Karpas-422 (cell line): Measurements from ENCODE around the gene HMCES. TPM values are rescaled to one million over a fixed set of nuclear protein-coding genes. Genes with fewer than 3 reads are reported as not detected.
A peak's percentile ranks its signal among the peaks of the same experiment; 100 is the strongest.

ENCODE experiments used
- DNase-seq: peaks from one replicate; pipeline ENCODE4 v3.0.0-alpha.2; 2015
- H2AFZ ChIP-seq: fragments of 200-600 bp; sonication (generic); 2 replicates; pipeline ENCODE4 v1.6.1; 2014; ENCODE audit warnings: antibody characterized with exemption, low read length, mixed read lengths
- H3K27ac ChIP-seq: fragments of 200-600 bp; sonication (generic); 2 replicates; pipeline ENCODE4 v1.5.1; 2014; ENCODE audit warnings: mild to moderate bottlenecking, low read length, moderate library complexity
- H3K27me3 ChIP-seq: fragments of 200-600 bp; sonication (generic); 2 replicates; pipeline ENCODE4 v1.6.1; 2014; ENCODE audit warnings: low read length, mixed read lengths
- H3K36me3 ChIP-seq: fragments of 200-600 bp; sonication (generic); 2 replicates; pipeline ENCODE4 v1.6.1; 2014; ENCODE audit warnings: low read length, mixed read lengths; ENCODE audit not compliant: insufficient read depth
- H3K4me1 ChIP-seq: fragments of 200-600 bp; sonication (generic); 2 replicates; pipeline ENCODE4 v1.6.1; 2014; ENCODE audit warnings: mild to moderate bottlenecking, low read length, mixed read lengths
- H3K4me2 ChIP-seq: fragments of 200-600 bp; sonication (generic); 2 replicates; pipeline ENCODE4 v1.6.1; 2014; ENCODE audit warnings: low read length, low read depth, mild to moderate bottlenecking; ENCODE audit not compliant: poor library complexity, severe bottlenecking
- H3K4me3 ChIP-seq: fragments of 200-600 bp; sonication (generic); 2 replicates; pipeline ENCODE4 v1.5.1; 2014; ENCODE audit warnings: mild to moderate bottlenecking, antibody characterized with exemption, low read length, mixed read lengths
- H3K79me2 ChIP-seq: fragments of 200-600 bp; sonication (generic); 2 replicates; pipeline ENCODE4 v1.6.1; 2014; ENCODE audit warnings: mild to moderate bottlenecking, low read length, mixed read lengths
- H3K9ac ChIP-seq: fragments of 200-600 bp; sonication (generic); 2 replicates; pipeline ENCODE4 v1.6.0; 2014; ENCODE audit warnings: low read length
- H3K9me2 ChIP-seq: fragments of 200-600 bp; sonication (generic), shearing (Covaris generic); replicated peaks from 2 replicates; pipeline ENCODE4 v1.6.0; 2014; ENCODE audit warnings: mild to moderate bottlenecking, low read length, moderate library complexity; ENCODE audit not compliant: insufficient read depth
- H3K9me3 ChIP-seq: fragments of 300-700, 200-600 bp; sonication (generic); 2 replicates; pipeline ENCODE4 v1.6.1; 2014; ENCODE audit warnings: low read length, mixed read lengths
- H4K20me1 ChIP-seq: fragments of 200-600 bp; sonication (generic); 2 replicates; pipeline ENCODE4 v1.6.1; 2014; ENCODE audit warnings: mild to moderate bottlenecking, antibody characterized with exemption, low read length, low read depth; ENCODE audit not compliant: insufficient read depth
- total RNA-seq: library from RNA; depleted of rRNA; stranded (reverse); fragments of >200 nt; shearing (Covaris generic); gene quantifications from 2 replicates; pipeline ENCODE4 v1.2.3, GENCODE V29; 2014; ENCODE audit warnings: low replicate concordance; rRNA removed

Gene HMCES
- 169 and 275 TPM in 2 replicates for total RNA-seq

GRCh38 chr3:129278439-129278965 lies at the start of gene HMCES:
Gene HMCES, plus strand, starts transcription at chr3:129278870. Its CDS starts 863 bp downstream, at chr3:129279733.
- Histone ChIP-seq H4K20me1 (no peaks in the 10 kb centered on the region; the same call in 1 of the 2 replicates), H3K36me3 (peaks cover 27% of the 10 kb centered on the region), H2AFZ (no peak within 1 kb of the TSS), H3K4me2 (peak within 1 kb of the TSS; percentile 68), H3K9me3 (no peaks in the 10 kb centered on the region), H3K27me3 (no peaks in the 10 kb centered on the region), H3K27ac (peak within 1 kb of the TSS; percentile 100), H3K79me2 (peaks cover 29% of the 10 kb centered on the region), H3K9me2 (no peaks in the 10 kb centered on the region), H3K9ac (peak within 1 kb of the TSS; percentile 99), H3K4me3 (peak within 1 kb of the TSS; percentile 98), H3K4me1 (peaks cover 75% of the 10 kb centered on the region)
- peak; percentile 97 for DNase-seq

- no peak for DNase-seq
- Histone ChIP-seq H3K9me3 (no peaks in the 10 kb centered on the region), H3K9me2 (no peaks in the 10 kb centered on the region), H3K9ac (no peak overlapping the region), H3K27me3 (no peaks in the 10 kb centered on the region), H3K27ac (no peak overlapping the region), H2AFZ (no peak overlapping the region), H3K4me3 (no peak overlapping the region), H4K20me1 (no peaks in the 10 kb centered on the region), H3K36me3 (no peaks in the 10 kb centered on the region), H3K79me2 (no peaks in the 10 kb centered on the region), H3K4me2 (no peak overlapping the region), H3K4me1 (peaks cover 14% of the 10 kb centered on the region)
Observed at GRCh38 chr3:129228891-129229585, 49.6 kb upstream of the HMCES start.

GRCh38 chr3:129230311-129231019 lies 48.2 kb upstream of the HMCES start:
- Histone ChIP-seq H3K27me3 (no peaks in the 10 kb centered on the region), H4K20me1 (no peaks in the 10 kb centered on the region), H3K79me2 (no peaks in the 10 kb centered on the region), H3K4me3 (no peak overlapping the region), H2AFZ (no peak overlapping the region), H3K9me2 (no peaks in the 10 kb centered on the region), H3K27ac (no peak overlapping the region), H3K9ac (no peak overlapping the region), H3K4me1 (peaks cover 20% of the 10 kb centered on the region), H3K4me2 (no peak overlapping the region), H3K36me3 (no peaks in the 10 kb centered on the region), H3K9me3 (no peaks in the 10 kb centered on the region)
- DNase-seq = no peak

- Histone ChIP-seq H3K27me3 (no peaks in the 10 kb centered on the region), H4K20me1 (no peaks in the 10 kb centered on the region), H3K36me3 (no peaks in the 10 kb centered on the region), H3K79me2 (no peaks in the 10 kb centered on the region), H2AFZ (no peak overlapping the region), H3K4me2 (no peak overlapping the region), H3K9me2 (no peaks in the 10 kb centered on the region), H3K4me3 (no peak overlapping the region), H3K9me3 (no peaks in the 10 kb centered on the region), H3K27ac (no peak overlapping the region), H3K9ac (no peak overlapping the region), H3K4me1 (peaks cover 20% of the 10 kb centered on the region)
- DNase-seq = no peak
Observed at GRCh38 chr3:129231331-129232119, 47.1 kb upstream of the HMCES start.

GRCh38 chr3:129233538-129233937 lies 45.1 kb upstream of the HMCES start:
- DNase-seq = peak; percentile 92
- Histone ChIP-seq H3K9me3 (no peaks in the 10 kb centered on the region), H3K9ac (peak overlapping the region; percentile 3; the same call in 1 of the 2 replicates), H3K27ac (peak overlapping the region; percentile 26; the same call in 1 of the 2 replicates), H3K4me3 (no peak overlapping the region), H3K79me2 (no peaks in the 10 kb centered on the region), H2AFZ (peak overlapping the region; percentile 75; the same call in 1 of the 2 replicates), H3K36me3 (no peaks in the 10 kb centered on the region), H4K20me1 (no peaks in the 10 kb centered on the region), H3K4me2 (peak overlapping the region; percentile 37), H3K9me2 (no peaks in the 10 kb centered on the region), H3K4me1 (peaks cover 20% of the 10 kb centered on the region), H3K27me3 (no peaks in the 10 kb centered on the region)

GRCh38 chr3:129234441-129234840 lies 44.2 kb upstream of the HMCES start:
- no peaks in the 10 kb centered on the region for H3K79me2 ChIP-seq
- DNase-seq = no peak
- no peaks in the 10 kb centered on the region for H3K9me2 ChIP-seq
- H3K27ac ChIP-seq = no peak overlapping the region
- no peak overlapping the region for H3K4me3 ChIP-seq
- H2AFZ ChIP-seq = no peak overlapping the region
- no peaks in the 10 kb centered on the region for H4K20me1 ChIP-seq
- no peaks in the 10 kb centered on the region for H3K36me3 ChIP-seq
- H3K9ac ChIP-seq = 0 out of 2 replicates have a peak overlapping the region, but pooled peaks have one; percentile 13
- no peaks in the 10 kb centered on the region for H3K9me3 ChIP-seq
- H3K4me2 ChIP-seq = peak overlapping the region; percentile 37
- peaks cover 20% of the 10 kb centered on the region for H3K4me1 ChIP-seq
- no peaks in the 10 kb centered on the region for H3K27me3 ChIP-seq

GRCh38 chr3:129235344-129235917 lies 43.2 kb upstream of the HMCES start:
- Histone ChIP-seq H3K9me3 (no peaks in the 10 kb centered on the region), H3K4me2 (no peak overlapping the region), H3K9ac (no peak overlapping the region), H2AFZ (no peak overlapping the region), H3K27ac (no peak overlapping the region), H3K4me3 (no peak overlapping the region), H3K27me3 (no peaks in the 10 kb centered on the region), H3K36me3 (no peaks in the 10 kb centered on the region), H3K79me2 (no peaks in the 10 kb centered on the region), H3K9me2 (no peaks in the 10 kb centered on the region), H4K20me1 (no peaks in the 10 kb centered on the region), H3K4me1 (peaks cover 22% of the 10 kb centered on the region)
- DNase-seq = no peak
